ELR (cell line): Measurements from ENCODE around the gene ZCCHC14.
"Not testable (repeated sequence)": the region's sequence is repeated elsewhere in the genome, so short reads cannot be mapped to it uniquely, and the experiment has no call there.

Experiments used
- DNase-seq: peaks from one replicate; pipeline ENCODE4 v3.0.0-alpha.2; 2015; ENCODE audit warnings: low read depth

Gene ZCCHC14

GRCh38 chr16:87407511-87408112 is 85.2 kb downstream of the ZCCHC14 start:
- peak; percentile 68 for DNase-seq

GRCh38 chr16:87406495-87407088 is 86.2 kb downstream of the ZCCHC14 start:
- DNase-seq = no peak

- no peak for DNase-seq
Observed at GRCh38 chr16:87404764-87405625, 87.8 kb downstream of the ZCCHC14 start.

DNA sequence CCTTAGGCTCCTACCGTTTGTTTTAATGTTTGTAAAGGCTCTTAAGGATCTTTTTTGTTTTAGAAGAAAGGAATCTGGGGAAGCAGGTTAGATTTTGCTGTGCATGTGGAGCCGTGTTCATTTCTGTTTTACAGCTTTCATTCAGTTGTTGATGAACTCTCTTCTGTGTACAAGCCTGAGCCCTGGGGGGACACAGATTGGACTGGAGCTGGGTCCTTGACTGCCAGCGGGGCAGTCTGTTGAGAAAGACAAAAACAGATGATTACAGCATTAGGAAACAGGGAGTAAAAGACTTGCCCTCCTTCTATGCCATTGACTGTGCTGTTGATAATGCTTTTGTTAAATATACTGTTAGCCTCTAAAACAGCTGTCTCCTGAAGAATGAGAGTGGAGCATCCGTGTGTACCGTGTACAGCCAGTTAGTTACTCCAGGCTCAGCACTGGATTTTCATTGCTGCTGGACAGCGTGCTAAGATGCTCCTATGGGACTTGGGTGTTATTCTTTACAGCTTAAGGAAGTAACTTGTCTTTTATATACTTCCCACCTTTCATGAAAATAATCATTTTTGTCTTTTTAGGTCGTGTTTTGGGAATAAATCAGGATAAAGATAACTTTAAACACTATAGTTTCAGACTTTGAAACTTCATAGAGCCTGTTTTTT is 97.5 kb downstream of the ZCCHC14 start:
- DNase-seq = no peak

DNA sequence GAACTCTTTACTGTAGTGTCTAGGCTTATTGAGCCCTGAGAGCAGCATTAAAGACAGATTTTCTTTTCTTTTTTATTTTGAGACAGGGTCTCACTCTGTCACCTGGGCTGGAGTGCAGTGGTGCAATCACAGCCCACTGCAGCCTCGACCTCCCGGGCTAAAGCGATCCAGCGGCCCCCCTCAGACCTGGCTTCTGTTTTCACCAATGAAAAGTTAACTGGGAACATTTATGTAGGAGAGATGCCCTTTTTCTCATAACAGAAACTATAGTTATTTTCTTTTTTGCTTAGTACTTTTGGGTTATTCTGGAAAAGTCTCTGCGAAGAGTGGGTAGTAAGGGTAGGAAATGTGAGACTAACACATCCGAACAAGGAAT is 99.2 kb downstream of the ZCCHC14 start:
- no peak for DNase-seq

- peak; percentile 70 for DNase-seq
Observed at GRCh38 chr16:87392821-87393679, 99.8 kb downstream of the ZCCHC14 start.

DNA sequence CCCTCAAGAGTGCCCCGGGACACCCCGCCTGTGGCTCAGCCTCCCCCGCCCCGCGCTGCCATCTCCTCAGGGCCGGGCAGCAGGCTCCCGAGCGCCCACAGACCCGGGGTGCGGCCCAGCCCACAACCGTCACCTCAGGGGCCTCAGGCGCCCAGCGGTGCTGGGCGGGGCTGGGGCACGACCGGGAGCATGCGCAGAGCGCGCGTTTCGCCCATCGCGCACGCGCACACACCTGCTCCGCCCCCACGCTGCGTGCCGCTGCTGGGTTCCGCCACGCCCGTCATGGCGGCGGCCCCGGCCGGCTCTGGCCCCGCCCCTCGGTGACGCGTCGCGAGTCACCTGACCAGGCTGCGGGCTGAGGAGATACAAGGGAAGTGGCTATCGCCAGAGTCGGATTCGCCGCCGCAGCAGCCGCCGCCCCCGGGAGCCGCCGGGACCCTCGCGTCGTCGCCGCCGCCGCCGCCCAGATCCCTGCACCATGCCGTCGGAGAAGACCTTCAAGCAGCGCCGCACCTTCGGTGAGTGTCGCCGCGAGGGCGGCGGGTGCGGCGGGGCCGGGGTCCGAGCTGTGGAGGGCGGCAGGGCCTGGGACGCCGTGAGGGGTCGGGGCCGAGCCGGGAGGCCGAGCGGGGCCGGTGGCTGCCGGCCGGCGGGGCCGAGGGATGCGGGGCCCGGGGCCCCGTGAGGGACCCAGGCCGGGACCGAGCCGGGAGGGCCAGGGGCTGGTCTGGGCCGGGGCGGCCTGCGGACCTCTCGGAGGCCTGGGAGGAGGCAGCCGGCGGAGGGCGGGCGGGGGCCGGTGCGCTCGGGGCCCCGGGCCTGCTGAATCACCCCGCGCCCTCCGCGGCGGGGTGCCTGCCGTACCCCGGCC is 100.6 kb downstream of the ZCCHC14 start, which contains the start of gene MAP1LC3B:
MAP1LC3B (plus strand) TSS at position 387 of the 871 bp plus-strand sequence; CDS start at position 479, 92 bp downstream.
- peak; percentile 96 for DNase-seq

GRCh38 chr16:87391324-87391949 is 101.4 kb downstream of the ZCCHC14 start:
- peak; percentile 55 for DNase-seq

DNA sequence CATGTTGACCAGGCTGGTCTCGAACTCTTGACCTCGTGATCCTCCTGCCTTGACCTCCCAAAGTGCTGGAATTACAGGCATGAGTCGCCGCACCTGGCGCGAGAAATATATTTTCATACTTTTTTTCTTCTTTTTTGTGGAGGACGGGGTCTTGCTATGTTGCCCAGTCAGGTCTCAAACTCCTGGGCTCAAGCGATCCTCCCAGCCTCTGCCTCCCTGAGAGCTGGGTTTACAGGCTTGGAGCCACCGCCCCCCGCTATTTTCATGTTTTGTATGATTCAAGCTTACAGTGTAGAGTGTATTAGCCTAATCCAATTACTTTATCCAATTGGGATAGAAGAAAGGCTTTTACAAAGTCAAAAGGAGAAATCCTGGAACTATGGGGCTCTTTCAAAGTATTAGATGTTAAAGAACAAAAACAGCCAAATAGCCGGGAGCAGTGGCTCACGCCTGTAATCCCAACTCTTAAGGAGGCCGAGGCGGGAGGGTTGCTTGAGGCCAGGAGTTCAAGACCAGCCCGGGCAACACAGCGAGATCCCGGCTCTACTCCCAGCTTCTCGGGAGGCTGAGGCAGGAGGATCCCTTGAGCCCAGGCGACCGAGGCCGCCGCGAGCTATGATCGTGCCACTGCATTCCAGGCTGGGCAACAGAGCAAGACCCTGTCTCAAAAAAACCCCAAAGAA is 102.0 kb downstream of the ZCCHC14 start:
- DNase-seq = no peak

DNA sequence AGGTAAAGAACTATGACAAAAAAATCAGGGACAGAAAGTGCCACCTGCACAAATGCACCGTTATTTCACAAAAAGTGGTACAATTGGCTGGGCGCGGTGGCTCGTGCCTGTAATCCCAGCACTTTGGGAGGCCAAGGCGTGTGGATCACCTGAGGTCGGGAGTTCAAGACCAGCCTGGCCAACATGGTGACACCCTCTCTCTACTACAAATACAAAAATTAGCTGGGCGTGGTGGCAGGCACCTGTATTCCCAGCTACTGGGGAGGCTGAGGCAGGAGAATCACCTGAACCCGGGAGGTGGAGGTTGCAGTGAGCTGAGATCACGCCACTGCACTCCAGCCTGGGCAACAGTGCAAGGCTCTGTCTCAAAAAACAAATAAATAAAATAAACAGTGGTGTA is 102.9 kb downstream of the ZCCHC14 start:
- not testable (repeated sequence) for DNase-seq

GRCh38 chr16:87389245-87389644 is 103.6 kb downstream of the ZCCHC14 start:
- DNase-seq = no peak

- DNase-seq = no peak
Observed at GRCh38 chr16:87388818-87389134, 104.0 kb downstream of the ZCCHC14 start.

DNA sequence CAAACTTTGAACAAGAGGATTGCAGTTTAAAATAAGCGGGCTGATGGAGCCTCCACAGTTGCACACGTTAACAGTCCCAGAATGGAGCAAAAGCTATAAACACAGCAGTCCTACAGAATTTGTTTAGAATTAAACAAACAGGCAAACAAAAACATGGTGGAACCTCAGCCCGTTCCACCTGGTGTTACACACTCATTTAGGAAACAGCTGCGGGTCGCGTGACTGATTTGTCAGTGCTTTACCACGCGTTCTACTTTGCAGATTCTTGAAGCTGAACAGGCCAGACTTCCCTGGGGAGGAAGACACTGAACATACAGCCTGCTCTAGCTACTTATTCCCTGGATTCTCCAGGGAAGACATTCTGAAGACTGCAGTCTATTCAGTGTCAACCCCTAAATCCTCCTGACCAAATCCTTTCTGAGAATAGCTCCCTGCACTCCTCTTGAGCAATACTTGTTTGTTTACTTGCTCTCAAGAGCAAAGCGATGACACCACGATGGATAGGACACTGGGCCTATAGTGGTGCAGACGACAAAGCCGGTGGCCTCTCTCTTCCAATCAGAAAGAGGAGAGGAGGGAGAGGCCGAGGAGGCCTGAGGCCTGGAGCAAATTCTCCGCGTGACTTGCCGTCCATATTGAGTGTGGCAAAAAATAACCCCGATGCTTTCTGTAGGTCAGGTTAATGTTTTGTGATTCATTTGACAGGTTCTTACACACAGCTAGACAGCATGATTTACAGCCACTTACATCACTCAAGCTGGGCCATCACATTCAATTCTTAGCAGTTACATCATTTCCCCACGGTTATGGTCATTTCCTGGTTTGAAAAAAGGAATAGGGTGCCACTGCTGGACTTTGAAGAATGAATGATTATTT is 104.6 kb downstream of the ZCCHC14 start:
- DNase-seq = peak; percentile 100

GRCh38 chr16:87384875-87385167 is 108.0 kb downstream of the ZCCHC14 start:
- not testable (repeated sequence) for DNase-seq

- no peak for DNase-seq
Observed at GRCh38 chr16:87384162-87384874, 108.5 kb downstream of the ZCCHC14 start.

DNA sequence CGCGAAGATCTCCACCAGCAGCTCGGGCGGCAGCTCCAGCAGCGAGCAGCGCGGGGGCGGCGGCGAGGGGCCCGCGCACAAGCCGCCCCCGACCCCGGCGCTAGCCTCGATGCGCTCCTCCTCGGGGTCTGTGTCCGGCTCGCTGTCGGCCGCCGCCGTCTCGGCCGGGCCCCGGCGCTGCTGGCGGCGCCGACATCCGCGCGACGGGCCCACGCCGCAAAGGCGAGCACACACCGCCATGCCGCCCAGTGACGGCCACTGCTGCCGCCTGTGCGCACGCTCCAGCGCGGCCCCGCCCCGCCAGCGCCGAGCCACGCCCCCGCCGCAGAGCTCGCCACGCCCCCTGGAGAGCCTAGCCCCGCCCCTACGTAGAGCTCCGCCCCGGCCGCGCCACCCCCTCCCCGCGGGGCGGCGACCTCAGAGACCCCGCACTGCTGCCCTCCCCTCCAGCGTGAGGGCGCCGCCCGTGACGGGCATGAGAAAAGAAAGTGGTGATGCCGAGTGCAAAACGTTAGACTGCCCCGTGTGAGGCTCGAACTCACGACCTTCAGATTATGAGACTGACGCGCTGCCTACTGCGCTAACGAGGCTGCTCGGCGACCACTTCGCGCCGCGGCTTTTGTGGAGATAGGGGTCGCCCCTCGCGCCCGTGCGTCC is 109.2 kb downstream of the ZCCHC14 start, which contains the start of gene FBXO31:
FBXO31 (minus strand) TSS at position 272 of the 657 bp plus-strand sequence; CDS start at position 240, 32 bp downstream.
- peak; percentile 94 for DNase-seq

DNA sequence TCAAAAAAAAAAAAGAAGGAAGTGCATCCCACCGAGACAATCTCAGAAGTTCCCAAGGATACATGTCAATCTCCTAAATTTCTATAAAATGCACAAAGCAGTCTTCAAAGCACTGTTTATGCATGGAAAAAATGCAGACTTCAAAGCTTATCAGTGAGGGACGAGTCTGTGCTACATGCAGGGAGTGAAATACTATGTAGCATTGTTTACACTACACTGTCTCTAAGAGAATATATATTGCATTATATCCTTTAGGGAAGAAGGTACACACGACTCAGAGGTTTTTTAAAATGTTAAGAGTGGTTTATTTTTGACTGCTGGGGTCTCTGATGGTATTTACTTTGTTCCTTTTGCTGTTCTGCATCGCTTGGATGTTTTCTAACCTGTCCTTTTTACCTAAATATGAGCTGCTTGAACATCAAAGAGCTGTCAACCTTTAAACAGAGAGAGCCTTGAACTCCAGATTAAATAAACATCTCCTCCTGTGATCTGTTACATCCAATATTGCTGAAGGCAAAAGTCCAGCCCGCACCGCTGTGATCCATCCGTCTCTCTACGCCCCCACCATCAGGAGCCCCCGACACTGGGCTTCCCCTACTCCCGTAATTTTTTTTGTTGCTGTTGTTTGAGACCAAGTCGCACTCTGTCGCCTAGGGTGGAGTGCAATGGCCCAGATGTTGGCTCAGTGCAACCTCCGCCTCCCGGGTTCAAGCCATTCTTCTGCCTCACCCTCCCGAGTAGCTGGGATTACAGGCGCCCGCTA is 110.6 kb downstream of the ZCCHC14 start:
- no peak for DNase-seq
